ENCODE measurements around the gene EPHA7. TPM values are rescaled to one million over a fixed set of nuclear protein-coding genes. Genes with fewer than 3 reads are reported as not detected.

The EPHA7 gene
- total RNA-seq, 2 experiments from 2014 or later: not detected

DNA sequence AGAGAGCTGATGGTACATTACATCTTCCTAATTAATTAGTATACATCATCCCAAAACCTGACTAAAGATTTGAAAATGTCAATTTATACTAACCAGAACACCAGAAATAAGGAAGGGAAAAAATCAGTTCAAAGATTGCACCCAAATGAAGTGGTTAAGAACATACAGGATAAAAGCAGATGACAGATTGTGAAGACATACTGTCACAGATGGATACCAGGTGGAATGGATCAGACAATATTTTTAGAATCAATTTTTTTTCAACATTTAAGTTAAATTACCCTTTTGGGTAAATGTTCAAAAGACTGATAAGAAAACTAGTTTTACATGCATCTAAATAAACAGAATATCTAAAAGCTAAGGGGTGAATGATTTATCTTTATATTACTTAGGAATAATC is 47.6 kb downstream of the EPHA7 start:
- H3K9me3 ChIP-seq (ENCODE audit: control insufficient read depth in 1 of 2, insufficient read depth in 1 of 2, low read length in 2 of 2): peaks cover 0 to 7% of the 10 kb centered on the region in 2 experiments
- Mint-ChIP-seq H3K36me3 (ENCODE audit: low read depth) (no peaks in the 10 kb centered on the region), H3K27me3 (no peaks in the 10 kb centered on the region), H3K4me1 (ENCODE audit: low read depth) (no peaks in the 10 kb centered on the region), H3K27ac (no peak overlapping the region), H3K4me3 (no peak overlapping the region), H3K9me3 (peaks cover 3% of the 10 kb centered on the region)
- CTCF ChIA-PET: no interaction called here
- no peaks in the 10 kb centered on the region for H3K27me3 ChIP-seq (ENCODE audit: control insufficient read depth in 1 of 2, insufficient read depth in 2 of 2, low read length in 2 of 2)
- TF ChIP-seq, protein P1, sequence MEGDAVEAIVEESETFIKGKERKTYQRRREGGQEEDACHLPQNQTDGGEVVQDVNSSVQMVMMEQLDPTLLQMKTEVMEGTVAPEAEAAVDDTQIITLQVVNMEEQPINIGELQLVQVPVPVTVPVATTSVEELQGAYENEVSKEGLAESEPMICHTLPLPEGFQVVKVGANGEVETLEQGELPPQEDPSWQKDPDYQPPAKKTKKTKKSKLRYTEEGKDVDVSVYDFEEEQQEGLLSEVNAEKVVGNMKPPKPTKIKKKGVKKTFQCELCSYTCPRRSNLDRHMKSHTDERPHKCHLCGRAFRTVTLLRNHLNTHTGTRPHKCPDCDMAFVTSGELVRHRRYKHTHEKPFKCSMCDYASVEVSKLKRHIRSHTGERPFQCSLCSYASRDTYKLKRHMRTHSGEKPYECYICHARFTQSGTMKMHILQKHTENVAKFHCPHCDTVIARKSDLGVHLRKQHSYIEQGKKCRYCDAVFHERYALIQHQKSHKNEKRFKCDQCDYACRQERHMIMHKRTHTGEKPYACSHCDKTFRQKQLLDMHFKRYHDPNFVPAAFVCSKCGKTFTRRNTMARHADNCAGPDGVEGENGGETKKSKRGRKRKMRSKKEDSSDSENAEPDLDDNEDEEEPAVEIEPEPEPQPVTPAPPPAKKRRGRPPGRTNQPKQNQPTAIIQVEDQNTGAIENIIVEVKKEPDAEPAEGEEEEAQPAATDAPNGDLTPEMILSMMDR (IDR thresholded peaks at IDR 0.05): no peak
- ATAC-seq (ENCODE audit: poor library complexity): no peak
- H3K36me3 ChIP-seq (ENCODE audit: insufficient read depth, low read length): no peaks in the 10 kb centered on the region
- H3K4me3 ChIP-seq (ENCODE audit: low read length): no peak overlapping the region
- H3K4me1 ChIP-seq (ENCODE audit: insufficient read depth, low read length): no peaks in the 10 kb centered on the region
- intact Hi-C loops (cut with DNase I, micrococcal nuclease): no loop called here
- H3K27ac ChIP-seq (ENCODE audit: low read depth in 1 of 2, low read length in 2 of 2): no peak overlapping the region
- DNase-seq: no peak
- POLR2A ChIA-PET: no interaction called here

DNA sequence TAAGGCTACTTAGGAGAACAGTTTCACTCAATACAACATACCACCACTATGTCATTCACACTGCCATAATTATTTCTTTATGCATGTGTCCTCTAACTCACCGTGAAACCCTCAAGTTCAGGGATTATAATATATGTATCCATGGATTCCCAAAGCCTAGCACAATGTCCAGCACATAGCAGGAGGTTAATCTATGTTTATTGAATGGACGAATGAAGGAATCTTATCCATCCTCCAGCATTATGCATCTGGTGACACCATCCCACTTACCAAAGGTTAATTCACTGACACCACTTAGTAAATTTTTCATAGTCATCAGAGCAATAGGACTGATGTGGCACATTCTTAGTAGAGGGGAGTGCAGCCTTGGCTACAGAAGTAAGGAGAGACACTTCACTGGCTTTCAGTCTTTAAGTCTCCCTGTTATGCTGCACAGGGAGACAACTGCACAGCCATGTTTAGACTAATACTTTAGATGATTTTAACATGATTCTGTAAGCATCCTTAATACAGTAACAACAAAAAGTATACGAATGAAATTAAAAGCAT is 49.7 kb downstream of the EPHA7 start:
- ATAC-seq (ENCODE audit: poor library complexity) (no peak), DNase-seq (no peak)
- Mint-ChIP-seq H3K9me3 (no peaks in the 10 kb centered on the region), H3K27me3 (no peaks in the 10 kb centered on the region), H3K36me3 (ENCODE audit: low read depth) (no peaks in the 10 kb centered on the region), H3K27ac (no peak overlapping the region), H3K4me1 (ENCODE audit: low read depth) (no peaks in the 10 kb centered on the region), H3K4me3 (no peak overlapping the region)
- ChIA-PET CTCF (no interaction called here), POLR2A (no interaction called here)
- Histone ChIP-seq H3K36me3 (ENCODE audit: insufficient read depth, low read length) (no peaks in the 10 kb centered on the region), H3K4me1 (ENCODE audit: insufficient read depth, low read length) (no peaks in the 10 kb centered on the region), H3K27me3 (ENCODE audit: control insufficient read depth in 1 of 2, insufficient read depth in 2 of 2, low read length in 2 of 2) (no peaks in the 10 kb centered on the region), H3K4me3 (ENCODE audit: low read length) (no peak overlapping the region), H3K27ac (ENCODE audit: low read depth in 1 of 2, low read length in 2 of 2) (no peak overlapping the region), H3K9me3 (ENCODE audit: control insufficient read depth in 1 of 2, insufficient read depth in 1 of 2, low read length in 2 of 2) (peaks cover 0 to 5% of the 10 kb centered on the region in 2 experiments)
- TF ChIP-seq, protein P1 (IDR thresholded peaks at IDR 0.05): no peak
- intact Hi-C loops (cut with DNase I, micrococcal nuclease): no loop called here

DNA sequence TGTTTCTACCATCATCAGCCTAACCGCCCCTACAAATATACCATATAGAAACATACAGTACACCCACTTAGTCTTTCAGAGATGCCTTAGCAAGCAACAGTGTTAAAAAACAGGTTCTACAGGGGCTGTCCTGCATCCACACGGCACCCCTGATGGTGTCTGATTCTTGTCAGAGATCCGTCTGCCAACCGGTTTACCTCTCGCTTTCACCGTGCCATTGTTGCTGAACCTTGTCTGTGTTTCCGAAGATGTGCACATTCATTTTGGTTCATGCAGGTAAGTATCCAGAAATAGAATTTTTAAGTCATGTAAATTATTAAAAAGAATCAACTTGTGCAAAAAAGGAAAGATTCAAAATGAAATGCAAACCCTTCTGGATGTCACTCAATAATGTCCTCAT is 52.9 kb downstream of the EPHA7 start:
- Mint-ChIP-seq H3K27ac (no peak overlapping the region), H3K9me3 (no peaks in the 10 kb centered on the region), H3K4me1 (ENCODE audit: low read depth) (no peaks in the 10 kb centered on the region), H3K4me3 (no peak overlapping the region), H3K27me3 (no peaks in the 10 kb centered on the region), H3K36me3 (ENCODE audit: low read depth) (no peaks in the 10 kb centered on the region)
- no peaks in the 10 kb centered on the region for H3K36me3 ChIP-seq (ENCODE audit: insufficient read depth, low read length)
- ATAC-seq (ENCODE audit: poor library complexity): no peak
- H3K27me3 ChIP-seq (ENCODE audit: control insufficient read depth in 1 of 2, insufficient read depth in 2 of 2, low read length in 2 of 2): no peaks in the 10 kb centered on the region
- H3K9me3 ChIP-seq (ENCODE audit: control insufficient read depth in 1 of 2, insufficient read depth in 1 of 2, low read length in 2 of 2): peaks cover 0 to 5% of the 10 kb centered on the region in 2 experiments
- intact Hi-C loops (cut with DNase I, micrococcal nuclease): no loop called here
- DNase-seq: no peak
- no peak overlapping the region for H3K27ac ChIP-seq (ENCODE audit: low read depth in 1 of 2, low read length in 2 of 2)
- TF ChIP-seq, protein P1 (IDR thresholded peaks at IDR 0.05): no peak
- H3K4me1 ChIP-seq (ENCODE audit: insufficient read depth, low read length): no peaks in the 10 kb centered on the region
- H3K4me3 ChIP-seq (ENCODE audit: low read length): no peak overlapping the region
- POLR2A ChIA-PET: no interaction called here
- CTCF ChIA-PET: no interaction called here

All from CD4-positive, alpha-beta T cell (primary cell).